Measurements from ENCODE around the gene BOLA3. TPM values are rescaled to one million over a fixed set of nuclear protein-coding genes. Genes with fewer than 3 reads are reported as not detected.

BOLA3 gene
- total RNA-seq, 1 experiment from 2014 or later = 30.4 TPM

- DNase-seq = no peak
These were observed 37.2 kb downstream of the BOLA3 start for GRCh38 chr2:74110537-74110936.

GRCh38 chr2:74109551-74109950, 38.2 kb downstream of the BOLA3 start:
- no peaks in the 10 kb centered on the region for H3K4me1 ChIP-seq (replicated peaks; ENCODE audit: insufficient read depth)
- DNase-seq = no peak
- H4K20me1 ChIP-seq (ENCODE audit: insufficient read depth) = no peaks in the 10 kb centered on the region; the same call in 1 of the 2 replicates
- H3K9me2 ChIP-seq (ENCODE audit: insufficient read depth) = no peaks in the 10 kb centered on the region
- no peaks in the 10 kb centered on the region for H3K9me3 ChIP-seq (ENCODE audit: insufficient read depth, low read depth)
- no peak overlapping the region for H2AFZ ChIP-seq
- H3K79me2 ChIP-seq (ENCODE audit: low read depth) = no peaks in the 10 kb centered on the region
- TF ChIP-seq EZH2 (IDR thresholded peaks at IDR 0.05; ENCODE audit: low read depth) = no peak
- no peak overlapping the region for H3K4me3 ChIP-seq
- no peak overlapping the region for H3K27ac ChIP-seq
- CTCF ChIA-PET = no interaction called here
- POLR2A ChIA-PET (ENCODE audit: unreplicated experiment) = no interaction called here
- no peaks in the 10 kb centered on the region for H3K27me3 ChIP-seq (ENCODE audit: insufficient read depth, low read depth)
- H3K4me2 ChIP-seq = no peak overlapping the region
- H3F3A ChIP-seq (ENCODE audit: insufficient read depth, low read depth) = no peaks in the 10 kb centered on the region
- no peaks in the 10 kb centered on the region for H3K36me3 ChIP-seq (ENCODE audit: low read depth)
- intact Hi-C loops (cut with micrococcal nuclease; ENCODE audit: unreplicated experiment) = no loop called here
- no TSS peak for BruUV-seq (replicated peaks)

More at GRCh38 chr2:74110537-74110936, 37.2 kb downstream of the BOLA3 start:
- Histone ChIP-seq H3K4me1 (replicated peaks; ENCODE audit: insufficient read depth) (no peaks in the 10 kb centered on the region), H3K4me2 (no peak overlapping the region), H3K4me3 (no peak overlapping the region), H3K9me3 (ENCODE audit: insufficient read depth, low read depth) (no peaks in the 10 kb centered on the region), H3K36me3 (ENCODE audit: low read depth) (no peaks in the 10 kb centered on the region), H3K79me2 (ENCODE audit: low read depth) (no peaks in the 10 kb centered on the region), H3K27ac (no peak overlapping the region), H3F3A (ENCODE audit: insufficient read depth, low read depth) (no peaks in the 10 kb centered on the region), H2AFZ (no peak overlapping the region), H3K27me3 (ENCODE audit: insufficient read depth, low read depth) (no peaks in the 10 kb centered on the region), H3K9me2 (ENCODE audit: insufficient read depth) (no peaks in the 10 kb centered on the region), H4K20me1 (ENCODE audit: insufficient read depth) (no peaks in the 10 kb centered on the region)
- no TSS peak for BruUV-seq (replicated peaks)
- TF ChIP-seq CTCF (conservative IDR thresholded peaks at IDR 0.05) = no peak
- TF ChIP-seq EZH2 (IDR thresholded peaks at IDR 0.05; ENCODE audit: low read depth) = no peak
- intact Hi-C loops (cut with micrococcal nuclease; ENCODE audit: unreplicated experiment) = no loop called here
- POLR2A ChIA-PET (ENCODE audit: unreplicated experiment) = no interaction called here
- CTCF ChIA-PET = no interaction called here

- CTCF ChIA-PET = no interaction called here
- Histone ChIP-seq H3K4me1 (replicated peaks; ENCODE audit: insufficient read depth) (no peaks in the 10 kb centered on the region), H3K27ac (no peak overlapping the region), H3K9me3 (ENCODE audit: insufficient read depth, low read depth) (no peaks in the 10 kb centered on the region), H3F3A (ENCODE audit: insufficient read depth, low read depth) (no peaks in the 10 kb centered on the region), H3K27me3 (ENCODE audit: insufficient read depth, low read depth) (no peaks in the 10 kb centered on the region), H2AFZ (no peak overlapping the region), H3K4me2 (no peak overlapping the region), H4K20me1 (ENCODE audit: insufficient read depth) (peaks cover 3% of the 10 kb centered on the region; the same call in 1 of the 2 replicates), H3K79me2 (ENCODE audit: low read depth) (no peaks in the 10 kb centered on the region), H3K9me2 (ENCODE audit: insufficient read depth) (no peaks in the 10 kb centered on the region), H3K4me3 (no peak overlapping the region), H3K36me3 (ENCODE audit: low read depth) (no peaks in the 10 kb centered on the region)
- no peak for DNase-seq
- intact Hi-C loops (cut with micrococcal nuclease; ENCODE audit: unreplicated experiment) = no loop called here
- TF ChIP-seq EZH2 (IDR thresholded peaks at IDR 0.05; ENCODE audit: low read depth) = no peak
- TF ChIP-seq CTCF (conservative IDR thresholded peaks at IDR 0.05) = no peak
- POLR2A ChIA-PET (ENCODE audit: unreplicated experiment) = no interaction called here
- no TSS peak for BruUV-seq (replicated peaks)
These were observed 40.6 kb downstream of the BOLA3 start for GRCh38 chr2:74107071-74107470.

- Histone ChIP-seq H3K9me3 (ENCODE audit: insufficient read depth, low read depth) (no peaks in the 10 kb centered on the region), H3F3A (ENCODE audit: insufficient read depth, low read depth) (no peaks in the 10 kb centered on the region), H3K4me2 (no peak overlapping the region), H3K4me3 (no peak overlapping the region), H3K36me3 (ENCODE audit: low read depth) (no peaks in the 10 kb centered on the region), H3K27me3 (ENCODE audit: insufficient read depth, low read depth) (no peaks in the 10 kb centered on the region), H2AFZ (no peak overlapping the region), H4K20me1 (ENCODE audit: insufficient read depth) (peaks cover 3% of the 10 kb centered on the region; the same call in 1 of the 2 replicates), H3K4me1 (replicated peaks; ENCODE audit: insufficient read depth) (no peaks in the 10 kb centered on the region), H3K9me2 (ENCODE audit: insufficient read depth) (no peaks in the 10 kb centered on the region), H3K27ac (no peak overlapping the region), H3K79me2 (ENCODE audit: low read depth) (no peaks in the 10 kb centered on the region)
- TF ChIP-seq EZH2 (IDR thresholded peaks at IDR 0.05; ENCODE audit: low read depth) = no peak
- no peak for TF ChIP-seq CTCF (conservative IDR thresholded peaks at IDR 0.05)
- DNase-seq = no peak
- intact Hi-C loops (cut with micrococcal nuclease; ENCODE audit: unreplicated experiment) = no loop called here
- BruUV-seq (replicated peaks) = no TSS peak
- POLR2A ChIA-PET (ENCODE audit: unreplicated experiment) = no interaction called here
- CTCF ChIA-PET = no interaction called here
These were observed 42.3 kb downstream of the BOLA3 start for GRCh38 chr2:74105413-74105812.
